GM10248 (cell line): Measurements from ENCODE around the gene ZNF417.
"Not testable (repeated sequence)": the region's sequence is repeated elsewhere in the genome, so short reads cannot be mapped to it uniquely, and the experiment has no call there.

Experiments used
- CTCF ChIA-PET: fragments of 300-600 bp; sonication (Branson Sonifier 250); formaldehyde crosslinking; extraction: SDS; loops from one replicate; lab custom pipeline; 2021; ENCODE audit warnings: antibody characterized with exemption; lab: Yijun Ruan, JAX
- POLR2A ChIA-PET: fragments of 350-650 bp; sonication (Branson Sonifier 250); formaldehyde crosslinking; extraction: SDS; loops from one replicate; lab custom pipeline; 2020; ENCODE audit warnings: antibody characterized with exemption; lab: Yijun Ruan, JAX
- DNase-seq: peaks from one replicate; pipeline ENCODE4 v3.0.0; 2012; ENCODE audit errors: extremely low spot score
- CTCF ChIP-seq: IDR thresholded peaks from 2 replicates; pipeline ENCODE4 v1.5.1; 2012; ENCODE audit warnings: mild to moderate bottlenecking, low read depth; ENCODE audit errors: extremely low read depth, missing control alignments, control extremely low read depth

ZNF417 gene

DNA sequence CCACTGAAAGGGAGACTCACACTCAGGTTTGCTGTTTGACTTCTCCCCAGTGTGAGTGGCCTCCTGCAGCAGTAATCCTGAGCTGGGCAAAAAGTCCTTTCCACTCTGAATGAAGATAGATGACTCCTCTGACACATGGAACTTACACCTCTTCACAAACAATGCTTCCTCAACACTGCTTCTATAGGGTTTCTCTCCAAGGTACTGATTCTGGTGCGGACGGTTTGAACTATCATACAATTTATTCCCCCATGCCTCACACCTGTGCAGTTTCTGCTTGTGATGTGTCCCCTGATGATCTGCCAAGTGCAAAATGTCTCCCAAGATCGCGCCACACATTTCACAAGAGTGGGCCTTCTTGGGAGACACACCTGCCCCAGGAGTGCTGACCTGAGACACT, 11.2 kb upstream of the ZNF417 start:
- no peak for DNase-seq
- TF ChIP-seq CTCF = no peak
- POLR2A ChIA-PET = no interaction called here
- CTCF ChIA-PET = no interaction called here

- ChIA-PET POLR2A (no interaction called here), CTCF (no interaction called here)
- TF ChIP-seq CTCF = no peak
- no peak for DNase-seq
Measured at GRCh38 chr19:57914531-57914930, 1.9 kb downstream of the ZNF417 start.

- ChIA-PET CTCF (interaction anchor here (1.0 kb wide), 1 partner anchor 9 kb away, joined by 3 read pairs; the partner anchor contains the start of gene ZNF417), POLR2A (no interaction called here)
- TF ChIP-seq CTCF = no peak
- no peak for DNase-seq
Measured at GRCh38 chr19:57907394-57907793, 9.0 kb downstream of the ZNF417 start.

DNA sequence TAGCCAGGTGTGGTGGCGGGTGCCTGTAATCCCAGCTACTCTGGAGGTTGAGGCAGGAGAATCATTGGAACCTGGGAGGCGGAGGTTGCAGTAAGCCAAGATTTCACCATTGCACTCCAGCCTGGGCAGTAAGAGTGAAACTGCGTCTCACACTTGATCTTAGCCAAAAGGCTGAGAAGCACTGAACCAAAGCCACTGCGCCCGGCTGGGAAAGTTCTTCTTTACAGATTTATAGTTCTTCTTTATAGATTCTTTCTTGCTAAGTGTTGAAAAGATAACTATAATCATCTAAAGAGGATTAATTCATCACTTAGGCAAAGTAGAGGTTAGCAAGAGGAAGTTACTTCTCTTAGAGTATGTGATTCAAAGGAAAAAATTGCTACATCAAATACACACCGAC, 11.1 kb downstream of the ZNF417 start:
- DNase-seq = no peak
- TF ChIP-seq CTCF = no peak
- ChIA-PET POLR2A (no interaction called here), CTCF (interaction anchor here (0.9 to 2.7 kb wide), 2 partner anchors 17 to 85 kb away, joined by 3 to 8 read pairs; partner anchors contain the start of gene ZNF814)

DNA sequence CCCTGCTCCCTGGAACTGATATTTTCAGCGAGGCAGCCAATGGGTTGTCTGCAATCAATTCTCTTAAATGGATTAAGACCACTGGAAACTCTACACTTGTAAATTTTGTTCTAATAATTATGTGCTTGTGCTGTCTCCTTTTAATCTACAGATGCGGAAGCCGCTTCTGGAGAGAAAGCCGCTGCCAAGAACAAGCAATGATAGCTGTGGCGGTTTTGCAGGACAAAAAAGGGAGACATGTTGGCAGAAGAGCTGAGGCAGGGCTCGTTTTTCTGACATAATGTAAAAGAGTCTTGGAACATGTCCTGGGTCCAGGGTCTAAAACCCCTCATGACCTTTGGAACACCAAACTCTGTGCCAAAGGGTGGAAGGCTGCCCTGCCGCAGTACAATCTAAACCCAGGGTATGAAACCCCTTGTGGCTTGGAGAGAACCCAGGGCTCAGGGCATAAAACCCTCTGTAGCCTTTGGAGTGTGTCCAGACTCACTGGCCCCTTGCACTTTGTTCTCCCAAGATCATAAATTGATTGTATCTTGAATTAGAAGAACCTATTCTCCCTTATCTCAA, 12.7 kb downstream of the ZNF417 start:
- no peak for TF ChIP-seq CTCF
- ChIA-PET POLR2A (no interaction called here), CTCF (interaction anchor here (1.2 to 2.7 kb wide), 2 partner anchors 15 to 103 kb away, joined by 3 to 8 read pairs; partner anchors contain the start of gene ZNF814)
- no peak for DNase-seq

DNA sequence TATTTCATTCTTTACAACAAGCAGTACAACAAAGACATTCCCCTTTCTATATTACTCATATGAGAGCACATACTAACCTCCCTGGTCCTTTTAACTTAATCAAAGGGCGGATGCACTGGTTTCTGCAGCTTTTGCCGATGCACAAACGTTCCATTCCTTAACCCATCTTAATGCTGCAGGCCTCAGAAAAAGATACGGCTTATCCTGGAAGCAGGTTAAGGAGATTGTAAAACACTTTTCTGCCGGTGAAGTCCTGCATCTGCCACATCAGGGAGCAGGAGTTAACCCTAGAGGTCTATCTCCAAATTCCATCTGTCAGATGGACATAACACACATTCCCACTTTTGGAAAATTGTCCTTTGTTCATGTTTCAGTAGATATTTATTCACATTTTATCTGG, 16.1 kb downstream of the ZNF417 start:
- no peak for DNase-seq
- ChIA-PET POLR2A (no interaction called here), CTCF (no interaction called here)
- no peak for TF ChIP-seq CTCF

GRCh38 chr19:57890706-57891105, 25.7 kb downstream of the ZNF417 start:
- POLR2A ChIA-PET, CTCF ChIA-PET, DNase-seq: not testable (repeated sequence)
